Activated naive CD4-positive, alpha-beta T cell treated with anti-CD3 and anti-CD28 coated beads, Interleukin-2, amount 50 U/mL, for 24 hours (primary cell): ENCODE data around the gene ERGIC2.

Source experiments
- H3K27ac Mint-ChIP-seq: one replicate; pipeline ENCODE4 v1.8.0; 2021; ENCODE audit warnings: mild to moderate bottlenecking, mixed read lengths
- H3K27me3 Mint-ChIP-seq: one replicate; pipeline ENCODE4 v1.8.0; 2021; ENCODE audit warnings: mixed read lengths
- H3K36me3 Mint-ChIP-seq: one replicate; pipeline ENCODE4 v1.8.0; 2021; ENCODE audit warnings: mixed read lengths
- H3K4me1 Mint-ChIP-seq: one replicate; pipeline ENCODE4 v1.8.0; 2021; ENCODE audit warnings: mixed read lengths
- H3K4me3 Mint-ChIP-seq: one replicate; pipeline ENCODE4 v1.8.0; 2021; ENCODE audit warnings: mild to moderate bottlenecking, mixed read lengths
- H3K9me3 Mint-ChIP-seq: one replicate; pipeline ENCODE4 v1.8.0; 2021; ENCODE audit warnings: mixed read lengths

The ERGIC2 gene

GRCh38 chr12:29287622-29288021 is 93.3 kb downstream of the ERGIC2 start:
- H3K27ac Mint-ChIP-seq = no peak overlapping the region
- peaks cover 11% of the 10 kb centered on the region for H3K36me3 Mint-ChIP-seq
- H3K9me3 Mint-ChIP-seq = no peaks in the 10 kb centered on the region
- H3K27me3 Mint-ChIP-seq = no peaks in the 10 kb centered on the region
- no peak overlapping the region for H3K4me3 Mint-ChIP-seq
- H3K4me1 Mint-ChIP-seq = peaks cover 1% of the 10 kb centered on the region
